Calu3 (cell line): Measurements from ENCODE around the gene NOXA1. TPM values are rescaled to one million over a fixed set of nuclear protein-coding genes. Genes with fewer than 3 reads are reported as not detected.
"Not testable (repeated sequence)": the region's sequence is repeated elsewhere in the genome, so short reads cannot be mapped to it uniquely, and the experiment has no call there.

Experiments used
- BruUV-seq: library from RNA; stranded (reverse); fragments of 400-500 nt; replicated peaks from 2 replicates; lab custom pipeline; 2021; lab: Mats Ljungman, UMichigan
- CTCF ChIA-PET: fragments of 300-600 bp; sonication (Branson Sonifier 250); formaldehyde crosslinking; loops from one replicate; lab custom pipeline; 2022; ENCODE audit warnings: antibody characterized with exemption; lab: Charles Lee
- DNase-seq: peaks from one replicate; pipeline ENCODE4 v3.0.0; 2022
- H3K27ac Mint-ChIP-seq: one replicate; pipeline ENCODE4 v1.8.0; 2022; ENCODE audit warnings: mixed read lengths; ENCODE audit not compliant: unreplicated experiment
- H3K27me3 Mint-ChIP-seq: one replicate; pipeline ENCODE4 v1.8.0; 2022; ENCODE audit warnings: mixed read lengths; ENCODE audit not compliant: unreplicated experiment
- H3K36me3 Mint-ChIP-seq: one replicate; pipeline ENCODE4 v1.8.0; 2022; ENCODE audit warnings: mild to moderate bottlenecking, moderate library complexity, mixed read lengths; ENCODE audit not compliant: insufficient read depth, unreplicated experiment
- H3K4me1 Mint-ChIP-seq: one replicate; pipeline ENCODE4 v1.8.0; 2022; ENCODE audit warnings: mild to moderate bottlenecking, low read depth, mixed read lengths; ENCODE audit not compliant: unreplicated experiment
- H3K4me3 Mint-ChIP-seq: one replicate; pipeline ENCODE4 v1.8.0; 2022; ENCODE audit warnings: mild to moderate bottlenecking, low read depth, moderate library complexity, mixed read lengths; ENCODE audit not compliant: unreplicated experiment
- H3K9me3 Mint-ChIP-seq: one replicate; pipeline ENCODE4 v1.8.0; 2022; ENCODE audit warnings: low read depth, mixed read lengths; ENCODE audit not compliant: unreplicated experiment
- CTCF ChIP-seq: fragments of 200-600 bp; IDR thresholded peaks from one replicate; pipeline ENCODE4 v1.8.0; 2022; ENCODE audit warnings: antibody characterized with exemption; ENCODE audit not compliant: unreplicated experiment
- intact Hi-C: fragments of 100-400 bp; cut with micrococcal nuclease; formaldehyde crosslinking; loops from one replicate; pipeline ENCODE4 v1.10.0; 2022; ENCODE audit not compliant: unreplicated experiment
- total RNA-seq: library from RNA; stranded (reverse); gene quantifications from 2 replicates; pipeline ENCODE4 v1.2.3, GENCODE V29; 2022

NOXA1 gene
- total RNA-seq, 1 experiment from 2014 or later: 12.3 TPM

DNA sequence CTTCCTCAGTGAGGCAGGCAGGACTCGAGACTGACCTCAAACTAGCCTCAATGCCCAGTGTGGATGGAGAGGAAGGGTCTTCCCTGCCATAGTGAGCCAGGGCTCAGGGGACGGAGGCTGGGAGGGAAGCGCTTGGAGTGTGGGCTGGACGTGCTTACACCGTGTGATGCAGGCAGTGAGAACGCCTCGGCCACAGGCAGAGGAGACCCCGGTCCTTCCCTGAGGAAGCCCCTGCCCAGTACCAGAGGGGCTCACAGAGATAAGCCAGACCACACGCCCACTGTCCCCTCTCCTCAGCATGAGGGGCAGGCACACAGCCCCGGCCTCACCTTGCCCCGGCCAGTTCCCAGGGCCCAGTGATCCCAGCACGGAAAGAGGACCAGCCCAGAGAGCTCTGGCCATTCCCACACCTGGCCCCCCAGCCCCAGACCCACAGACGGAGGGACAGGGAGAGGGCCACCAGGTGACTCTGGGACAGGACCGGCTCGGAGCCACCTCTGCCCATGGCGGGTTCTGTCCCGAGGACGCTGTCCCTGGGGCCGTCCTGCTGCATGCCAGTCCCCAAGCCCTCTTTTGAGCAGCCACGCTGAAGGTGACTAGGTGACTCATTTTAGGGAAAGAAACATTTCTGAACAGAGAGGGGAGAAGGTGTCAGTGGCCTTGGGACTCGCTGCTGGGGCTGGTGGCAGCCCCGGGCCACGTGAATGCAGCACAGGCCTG is 42.0 kb downstream of the NOXA1 start:
- DNase-seq: no peak
- CTCF ChIA-PET: no interaction called here
- Mint-ChIP-seq H3K27ac (no peak overlapping the region), H3K9me3 (no peaks in the 10 kb centered on the region), H3K4me1 (no peaks in the 10 kb centered on the region), H3K27me3 (peaks cover 20% of the 10 kb centered on the region), H3K36me3 (peaks cover 5% of the 10 kb centered on the region), H3K4me3 (no peak overlapping the region)
- BruUV-seq: no TSS peak
- TF ChIP-seq CTCF: no peak
- intact Hi-C loops: no loop called here

GRCh38 chr9:137465720-137466388 is 42.7 kb downstream of the NOXA1 start:
- intact Hi-C loops: no loop called here
- no peaks in the 10 kb centered on the region for H3K9me3 Mint-ChIP-seq
- DNase-seq: no peak
- BruUV-seq: no TSS peak
- H3K4me3 Mint-ChIP-seq: no peak overlapping the region
- H3K27ac Mint-ChIP-seq: no peak overlapping the region
- no peak for TF ChIP-seq CTCF
- CTCF ChIA-PET: no interaction called here
- peaks cover 5% of the 10 kb centered on the region for H3K36me3 Mint-ChIP-seq
- H3K27me3 Mint-ChIP-seq: peaks cover 27% of the 10 kb centered on the region
- no peaks in the 10 kb centered on the region for H3K4me1 Mint-ChIP-seq

DNA sequence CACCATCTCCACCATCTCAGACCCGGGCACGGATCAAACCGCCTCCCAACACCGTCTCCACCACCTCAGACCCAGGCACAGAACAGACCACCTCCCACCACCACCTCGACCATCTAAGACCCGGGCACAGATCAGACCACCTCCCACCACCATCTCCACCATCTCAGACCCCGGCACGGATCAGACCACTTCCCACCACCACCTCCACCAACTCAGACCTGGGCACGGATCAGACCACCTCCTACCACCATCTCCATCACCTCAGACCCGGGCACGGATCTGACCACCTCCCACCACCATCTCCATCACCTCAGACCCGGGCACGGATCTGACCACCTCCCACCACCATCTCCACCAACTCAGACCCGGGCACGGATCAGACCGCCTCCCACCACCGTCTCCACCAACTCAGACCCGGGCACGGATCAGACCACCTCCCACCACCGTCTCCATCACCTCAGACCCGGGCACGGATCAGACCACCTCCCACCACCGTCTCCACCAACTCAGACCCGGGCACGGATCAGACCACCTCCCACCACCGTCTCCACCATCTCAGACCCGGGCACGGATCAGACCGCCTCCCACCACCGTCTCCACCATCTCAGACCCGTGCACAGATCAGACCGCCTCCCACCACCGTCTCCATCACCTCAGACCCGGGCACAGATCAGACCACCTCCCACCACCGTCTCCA is 43.3 kb downstream of the NOXA1 start:
- H3K36me3 Mint-ChIP-seq, H3K27ac Mint-ChIP-seq, DNase-seq, CTCF ChIA-PET, H3K4me1 Mint-ChIP-seq, H3K9me3 Mint-ChIP-seq, intact Hi-C loops, BruUV-seq, H3K4me3 Mint-ChIP-seq: not testable (repeated sequence)
- H3K27me3 Mint-ChIP-seq: peaks cover 32% of the 10 kb centered on the region

GRCh38 chr9:137467161-137467581 is 44.0 kb downstream of the NOXA1 start:
- no peaks in the 10 kb centered on the region for H3K4me1 Mint-ChIP-seq
- DNase-seq: no peak
- BruUV-seq: no TSS peak
- CTCF ChIA-PET: no interaction called here
- H3K27ac Mint-ChIP-seq: no peak overlapping the region
- TF ChIP-seq CTCF: no peak
- H3K27me3 Mint-ChIP-seq: peaks cover 32% of the 10 kb centered on the region
- intact Hi-C loops: no loop called here
- no peak overlapping the region for H3K4me3 Mint-ChIP-seq
- H3K36me3 Mint-ChIP-seq: peaks cover 5% of the 10 kb centered on the region
- no peaks in the 10 kb centered on the region for H3K9me3 Mint-ChIP-seq
